Epithelial cell of esophagus (primary cell): ENCODE data around the gene CREB3.

Source experiments
- DNase-seq: peaks from one replicate; pipeline ENCODE4 v3.0.0; 2010; ENCODE audit warnings: low read depth
- H3K4me3 ChIP-seq: 2 replicates; pipeline ENCODE4 v1.5.1; 2011; ENCODE audit warnings: mild to moderate bottlenecking, low read length, control low read depth
- TF ChIP-seq, protein P1 (sequence below): IDR thresholded peaks from 2 replicates; pipeline ENCODE4 v1.5.1; 2011; ENCODE audit warnings: low read depth, mild to moderate bottlenecking, low read length, control low read depth, inconsistent platforms; ENCODE audit not compliant: insufficient read depth; ENCODE audit errors: missing control alignments

Gene CREB3

DNA sequence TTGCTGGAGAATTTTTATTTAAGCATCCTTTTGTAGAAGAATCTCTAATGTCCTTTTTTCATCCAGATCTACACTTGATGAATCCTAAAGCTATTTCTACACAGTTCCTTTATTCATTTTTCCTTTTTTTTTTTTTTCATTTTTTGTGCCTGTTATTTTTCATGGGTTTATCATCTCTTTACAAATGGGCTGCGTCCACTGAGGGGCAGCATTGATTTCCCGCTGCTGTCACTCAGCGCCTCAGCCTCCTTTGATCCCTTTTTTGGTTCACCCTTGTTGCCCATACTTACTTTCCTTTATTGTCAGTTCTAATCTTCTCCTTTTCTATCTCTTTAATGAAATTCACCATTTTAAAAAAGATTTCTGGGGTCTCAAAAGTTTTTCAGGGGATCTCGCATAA lies 27.3 kb downstream of the CREB3 start:
- no peak for DNase-seq
- H3K4me3 ChIP-seq, result no peak overlapping the region
- TF ChIP-seq, protein P1, sequence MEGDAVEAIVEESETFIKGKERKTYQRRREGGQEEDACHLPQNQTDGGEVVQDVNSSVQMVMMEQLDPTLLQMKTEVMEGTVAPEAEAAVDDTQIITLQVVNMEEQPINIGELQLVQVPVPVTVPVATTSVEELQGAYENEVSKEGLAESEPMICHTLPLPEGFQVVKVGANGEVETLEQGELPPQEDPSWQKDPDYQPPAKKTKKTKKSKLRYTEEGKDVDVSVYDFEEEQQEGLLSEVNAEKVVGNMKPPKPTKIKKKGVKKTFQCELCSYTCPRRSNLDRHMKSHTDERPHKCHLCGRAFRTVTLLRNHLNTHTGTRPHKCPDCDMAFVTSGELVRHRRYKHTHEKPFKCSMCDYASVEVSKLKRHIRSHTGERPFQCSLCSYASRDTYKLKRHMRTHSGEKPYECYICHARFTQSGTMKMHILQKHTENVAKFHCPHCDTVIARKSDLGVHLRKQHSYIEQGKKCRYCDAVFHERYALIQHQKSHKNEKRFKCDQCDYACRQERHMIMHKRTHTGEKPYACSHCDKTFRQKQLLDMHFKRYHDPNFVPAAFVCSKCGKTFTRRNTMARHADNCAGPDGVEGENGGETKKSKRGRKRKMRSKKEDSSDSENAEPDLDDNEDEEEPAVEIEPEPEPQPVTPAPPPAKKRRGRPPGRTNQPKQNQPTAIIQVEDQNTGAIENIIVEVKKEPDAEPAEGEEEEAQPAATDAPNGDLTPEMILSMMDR, result no peak

DNA sequence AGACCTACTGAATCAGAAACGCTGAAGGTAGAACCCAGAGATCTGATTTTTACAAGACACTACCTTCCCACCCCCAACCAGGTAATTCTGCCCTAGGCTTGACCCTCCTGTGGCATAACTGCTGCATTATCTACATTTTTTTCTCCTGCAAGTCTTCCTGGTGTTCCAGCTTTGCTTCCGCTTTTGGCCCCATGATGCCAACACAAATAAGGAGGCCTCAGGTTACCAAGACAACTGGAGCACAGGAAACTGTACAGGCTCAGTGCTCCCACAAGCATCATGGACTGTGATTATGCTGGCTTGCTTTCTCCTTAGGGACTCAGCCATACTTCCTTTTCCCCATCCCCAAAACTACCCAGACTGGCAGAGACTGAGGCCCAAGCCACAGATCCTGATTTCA lies 28.2 kb downstream of the CREB3 start:
- peak; percentile 29 for DNase-seq

DNA sequence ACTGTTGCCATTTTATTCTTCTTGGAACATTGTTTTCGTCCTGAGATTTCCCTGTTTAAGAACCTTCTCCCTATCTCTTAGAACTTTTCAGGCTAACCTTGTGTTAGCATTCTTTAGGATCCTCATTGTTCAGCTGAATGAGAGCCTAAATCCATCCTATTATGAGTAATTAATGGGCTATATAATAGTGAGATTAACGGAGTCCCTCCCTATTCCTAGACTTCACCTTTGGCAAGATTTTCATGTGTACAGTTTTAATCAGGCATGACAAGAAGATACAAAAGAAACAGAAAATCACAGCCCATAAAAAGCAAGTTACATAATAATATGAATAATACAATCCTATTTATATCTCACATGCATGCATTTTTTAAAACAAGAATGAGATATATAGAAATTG lies 30.7 kb downstream of the CREB3 start:
- DNase-seq, result no peak
- TF ChIP-seq, protein P1, result no peak
- no peak overlapping the region for H3K4me3 ChIP-seq

More for the DNA sequence above, 28.2 kb downstream of the CREB3 start:
- TF ChIP-seq, protein P1, result no peak
- no peak overlapping the region for H3K4me3 ChIP-seq

DNA sequence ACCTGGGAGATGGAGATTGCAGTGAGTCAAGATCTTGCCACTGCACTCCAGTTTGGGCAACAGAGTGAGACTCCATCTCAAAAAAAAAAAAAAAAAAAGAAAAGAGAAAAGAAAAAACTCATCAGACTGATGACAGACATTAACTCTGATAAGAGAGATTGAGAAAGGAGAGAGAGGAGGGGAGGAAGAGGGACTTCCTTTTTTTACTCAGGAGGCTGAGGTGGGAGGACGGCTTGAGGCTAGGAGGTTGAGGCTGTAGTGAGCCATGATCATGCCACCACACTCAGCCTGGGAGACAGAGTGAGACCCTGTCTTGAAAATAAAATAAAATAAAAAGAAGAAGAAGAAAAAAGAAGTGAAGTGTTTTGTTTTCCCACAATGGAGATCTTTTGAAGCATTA lies 31.3 kb downstream of the CREB3 start:
- H3K4me3 ChIP-seq, result no peak overlapping the region
- TF ChIP-seq, protein P1, result no peak
- no peak for DNase-seq

DNA sequence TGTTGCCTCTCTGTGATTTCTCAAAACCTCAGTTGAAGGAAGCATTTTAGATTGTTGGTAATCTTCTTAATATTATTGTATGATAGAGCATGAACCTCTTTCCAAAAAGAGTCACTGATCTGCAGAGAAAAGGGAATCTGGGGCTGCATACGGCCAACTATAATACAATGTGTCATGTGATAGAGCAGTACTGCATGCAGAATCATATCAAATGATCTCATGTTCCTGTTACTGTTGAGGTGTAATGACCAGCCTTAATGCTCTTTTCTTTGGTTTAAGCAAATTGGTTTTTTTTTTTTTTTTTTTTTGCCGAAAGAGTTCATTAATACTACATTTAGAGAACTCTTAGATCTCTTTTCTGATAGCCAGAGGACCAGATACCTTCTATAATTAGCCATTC lies 34.5 kb downstream of the CREB3 start:
- DNase-seq, result no peak
- TF ChIP-seq, protein P1, result no peak
- H3K4me3 ChIP-seq, result no peak overlapping the region

DNA sequence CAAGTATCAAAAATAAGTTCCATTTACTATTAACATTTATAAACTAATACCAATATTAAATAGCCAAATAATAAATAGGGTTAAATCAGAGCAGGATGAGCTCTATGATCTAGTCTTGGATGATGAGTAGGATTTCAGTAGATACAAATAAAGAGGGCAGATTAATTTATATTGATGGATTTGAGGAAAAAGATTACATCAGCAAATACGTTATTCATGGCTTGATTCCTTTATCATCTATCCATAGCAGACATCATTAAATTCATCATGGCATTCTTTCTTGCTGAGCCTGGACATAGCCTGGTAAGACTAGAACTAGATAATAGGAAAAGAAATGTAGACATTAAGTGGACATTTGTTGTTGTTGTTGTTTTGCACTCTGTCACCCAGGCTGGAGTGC lies 35.0 kb downstream of the CREB3 start:
- TF ChIP-seq, protein P1, result no peak
- no peak for DNase-seq
- no peak overlapping the region for H3K4me3 ChIP-seq

DNA sequence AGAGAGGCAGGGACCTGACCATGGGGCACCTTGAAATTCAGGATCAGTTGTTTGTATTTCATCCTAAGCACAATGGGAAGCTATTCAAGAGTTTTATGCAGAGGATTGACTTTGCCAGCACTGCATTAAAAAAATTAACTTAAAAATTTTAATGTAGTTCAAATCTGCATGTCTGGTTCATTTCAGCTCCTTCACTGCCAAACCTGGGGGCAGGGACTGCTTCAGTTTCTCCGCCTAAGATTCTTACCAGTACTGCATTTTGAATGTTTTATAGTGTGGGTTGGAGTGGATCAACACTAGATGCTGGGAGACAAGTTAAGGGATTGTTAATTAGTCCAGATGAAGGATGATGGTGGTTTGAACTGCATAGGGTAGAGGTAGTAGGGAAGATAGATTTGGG lies 37.3 kb downstream of the CREB3 start:
- no peak overlapping the region for H3K4me3 ChIP-seq
- DNase-seq, result no peak
- TF ChIP-seq, protein P1, result no peak
